Panc1 (cell line): Measurements from ENCODE around the gene E2F2. TPM values are rescaled to one million over a fixed set of nuclear protein-coding genes. Genes with fewer than 3 reads are reported as not detected.

Source experiments
- ATAC-seq: fragments of 200-7000 bp; cut with Tn5 transposase; 2 replicates; pipeline ENCODE4 v1.9.1; 2020; ENCODE audit warnings: mild to moderate bottlenecking, moderate library complexity
- BruUV-seq: library from RNA; stranded (reverse); fragments of 400-500 nt; replicated peaks from 2 replicates; lab custom pipeline; 2021; lab: Mats Ljungman, UMichigan
- CTCF ChIA-PET: fragments of 300-600 bp; sonication (Branson Sonifier 250); formaldehyde crosslinking; loops from one replicate; lab custom pipeline; 2022; ENCODE audit warnings: antibody characterized with exemption; lab: Charles Lee
- POLR2A ChIA-PET: fragments of 300-600 bp; sonication (Branson Sonifier 250); formaldehyde crosslinking; loops from one replicate; lab custom pipeline; 2022; ENCODE audit warnings: antibody characterized with exemption; lab: Charles Lee
- DNase-seq: peaks from one replicate; pipeline ENCODE4 v3.0.0-alpha.2; 2010; ENCODE audit warnings: low read depth, low spot score
- H3K27ac ChIP-seq: 2 replicates; pipeline ENCODE4 v1.5.1; 2011; ENCODE audit warnings: mild to moderate bottlenecking, low read length, inconsistent platforms
- H3K27me3 ChIP-seq: fragments of 200-500 bp; sonication (Bioruptor generic); 2 replicates; pipeline ENCODE4 v1.6.0; 2014; ENCODE audit warnings: low read length, inconsistent platforms; ENCODE audit not compliant: control insufficient read depth, insufficient read depth
- H3K36me3 ChIP-seq: fragments of 200-500 bp; sonication (Bioruptor generic); 2 replicates; pipeline ENCODE4 v1.5.1; 2014; ENCODE audit warnings: inconsistent platforms, mild to moderate bottlenecking, low read length, moderate library complexity; ENCODE audit not compliant: control insufficient read depth, insufficient read depth
- H3K4me1 ChIP-seq: 2 replicates; pipeline ENCODE4 v1.5.1; 2011; ENCODE audit warnings: inconsistent platforms, mild to moderate bottlenecking, low read length, moderate library complexity; ENCODE audit not compliant: control insufficient read depth, insufficient read depth
- H3K4me3 ChIP-seq, 2 experiments: 2 replicates each; pipeline ENCODE4 v1.5.1; 2011 to 2012; ENCODE audit warnings: low read depth in 2 of 2, low read length in 2 of 2, mild to moderate bottlenecking in 2 of 2, inconsistent platforms in 1 of 2, moderate library complexity in 1 of 2
- H3K9me3 ChIP-seq: fragments of 200-500 bp; sonication (Bioruptor generic); 2 replicates; pipeline ENCODE4 v1.5.1; 2014; ENCODE audit warnings: low read depth, mild to moderate bottlenecking, inconsistent platforms, low read length, moderate library complexity; ENCODE audit not compliant: control insufficient read depth, insufficient read depth
- CTCF ChIP-seq: fragments of 450-650 bp; IDR thresholded peaks from 2 replicates; pipeline ENCODE4 v1.5.1; 2017; ENCODE audit warnings: mild to moderate bottlenecking
- POLR2AphosphoS5 ChIP-seq: IDR thresholded peaks from 2 replicates; pipeline ENCODE4 v1.6.1; 2012; ENCODE audit warnings: mild to moderate bottlenecking, low read depth, low read length, moderate library complexity
- REST ChIP-seq, 2 experiments: IDR thresholded peaks; 2 replicates each; pipeline ENCODE4 v1.6.1; 2011 to 2012; ENCODE audit warnings: low read depth in 2 of 2, control low read depth in 1 of 2, low read length in 1 of 2, mild to moderate bottlenecking in 1 of 2, moderate library complexity in 1 of 2; ENCODE audit not compliant: insufficient read depth in 1 of 2
- SIN3A ChIP-seq: IDR thresholded peaks from 2 replicates; pipeline ENCODE4 v1.6.1; 2012; ENCODE audit warnings: low read depth, mild to moderate bottlenecking, low read length, moderate library complexity, borderline replicate concordance; ENCODE audit not compliant: insufficient read depth
- TCF7L2 ChIP-seq: IDR thresholded peaks from 2 replicates; pipeline ENCODE4 v1.6.1; 2011; ENCODE audit warnings: mild to moderate bottlenecking, low read depth, low read length, inconsistent platforms
- in situ Hi-C: cut with HindIII; loops from 2 replicates; pipeline ENCODE4 v1.10.0; 2016; ENCODE audit warnings: low sequenced_read_pairs, low pct_unique_long_range_greater_than_20kb
- intact Hi-C: fragments of 100-400 bp; cut with micrococcal nuclease; formaldehyde crosslinking; loops from one replicate; pipeline ENCODE4 v1.10.0; 2022; ENCODE audit not compliant: unreplicated experiment
- total RNA-seq: library from RNA; stranded (reverse); gene quantifications from one replicate; pipeline ENCODE4 v1.2.1, GENCODE V29; 2021; ENCODE audit not compliant: unreplicated experiment

Gene E2F2
- total RNA-seq, 1 experiment from 2014 or later = 9.5 TPM

GRCh38 chr1:23555270-23555985 lies 24.4 kb upstream of the E2F2 start:
- Histone ChIP-seq H3K9me3 (no peaks in the 10 kb centered on the region), H3K4me3 (peak overlapping the region; percentile 43 to 52), H3K36me3 (peaks cover 6% of the 10 kb centered on the region; the same call in 1 of the 2 replicates), H3K27ac (peak overlapping the region; percentile 88), H3K4me1 (peaks cover 44% of the 10 kb centered on the region), H3K27me3 (no peaks in the 10 kb centered on the region)
- ATAC-seq (no peak), DNase-seq (no peak)
- TF ChIP-seq SIN3A (0 out of 2 replicates have a peak, but pooled peaks have one; percentile 18), TCF7L2 (no peak), REST (IDR thresholded peaks at IDR 0.05; ENCODE audit: insufficient read depth in 1 of 2, low read depth in 2 of 2, low read length in 1 of 2) (no peak), CTCF (peak; percentile 50; the same call in 1 of the 2 replicates), POLR2AphosphoS5 (0 out of 2 replicates have a peak, but pooled peaks have one; percentile 18)
- BruUV-seq = TSS peak; percentile 96
- intact Hi-C loops = no loop called here
- in situ Hi-C loops = no loop called here
- ChIA-PET POLR2A (no interaction called here), CTCF (interaction anchor here (0.6 to 2.5 kb wide), 5 partner anchors 11 to 82 kb away, joined by 3 to 11 read pairs (median 5); no protein-coding TSS in a partner anchor)

GRCh38 chr1:23554481-23555269 lies 23.6 kb upstream of the E2F2 start:
- Histone ChIP-seq H3K4me3 (peak overlapping the region; percentile 43 to 52), H3K4me1 (peaks cover 38% of the 10 kb centered on the region), H3K9me3 (no peaks in the 10 kb centered on the region), H3K27ac (peak overlapping the region; percentile 88), H3K36me3 (peaks cover 6% of the 10 kb centered on the region; the same call in 1 of the 2 replicates), H3K27me3 (no peaks in the 10 kb centered on the region)
- no peak for DNase-seq
- in situ Hi-C loops = no loop called here
- no TSS peak for BruUV-seq
- POLR2A ChIA-PET = interaction anchor here (0.5 to 0.7 kb wide), 2 partner anchors 66 to 161 kb away, joined by 3 to 4 read pairs; no protein-coding TSS in a partner anchor
- TF ChIP-seq REST (IDR thresholded peaks at IDR 0.05; ENCODE audit: insufficient read depth in 1 of 2, low read depth in 2 of 2, low read length in 1 of 2) (no peak), CTCF (peak; percentile 70), POLR2AphosphoS5 (peak; percentile 42; the same call in 1 of the 2 replicates), TCF7L2 (no peak), SIN3A (0 out of 2 replicates have a peak, but pooled peaks have one; percentile 58)
- peak; percentile 77 for ATAC-seq
- CTCF ChIA-PET = interaction anchor here (0.6 to 2.5 kb wide), 6 partner anchors 10 to 190 kb away, joined by 3 to 11 read pairs (median 4); no protein-coding TSS in a partner anchor
- intact Hi-C loops = no loop called here
